H9 (cell line): ENCODE data around the gene UGT1A3. TPM values are rescaled to one million over a fixed set of nuclear protein-coding genes. Genes with fewer than 3 reads are reported as not detected.

Source experiments
- DNase-seq: peaks from one replicate; pipeline ENCODE4 v3.0.0-alpha.2; 2017
- H2AFZ ChIP-seq: one replicate; pipeline ENCODE4 v1.6.1; 2013; ENCODE audit warnings: mild to moderate bottlenecking, low read length, control low read depth, moderate library complexity
- H2AK5ac ChIP-seq: 2 replicates; pipeline ENCODE4 v1.6.1; 2013; ENCODE audit warnings: low read length, control low read depth, mixed read lengths; ENCODE audit not compliant: insufficient read length
- H2BK120ac ChIP-seq: one replicate; pipeline ENCODE4 v1.6.1; 2013; ENCODE audit warnings: low read depth, mild to moderate bottlenecking, low read length, control low read depth, inconsistent platforms; ENCODE audit not compliant: poor library complexity, severe bottlenecking
- H2BK12ac ChIP-seq: 2 replicates; pipeline ENCODE4 v1.6.1; 2013; ENCODE audit warnings: low read length, control low read depth, mixed read lengths, low read depth; ENCODE audit not compliant: insufficient read length
- H2BK15ac ChIP-seq: 2 replicates; pipeline ENCODE4 v1.6.1; 2013; ENCODE audit warnings: low read depth, low read length, control low read depth
- H2BK20ac ChIP-seq: one replicate; pipeline ENCODE4 v1.6.1; 2013; ENCODE audit warnings: low read depth, mild to moderate bottlenecking, low read length, control low read depth, inconsistent platforms; ENCODE audit not compliant: poor library complexity, severe bottlenecking
- H2BK5ac ChIP-seq: 2 replicates; pipeline ENCODE4 v1.6.1; 2013; ENCODE audit warnings: low read length, control low read depth, mixed read lengths; ENCODE audit not compliant: insufficient read length
- H3K14ac ChIP-seq: 2 replicates; pipeline ENCODE4 v1.6.1; 2013; ENCODE audit warnings: low read length, control low read depth; ENCODE audit not compliant: insufficient read depth
- H3K18ac ChIP-seq: 2 replicates; pipeline ENCODE4 v1.6.1; 2013; ENCODE audit warnings: low read depth, mild to moderate bottlenecking, mixed read lengths, low read length, control low read depth; ENCODE audit not compliant: insufficient read length
- H3K23ac ChIP-seq: 2 replicates; pipeline ENCODE4 v1.6.1; 2013; ENCODE audit warnings: low read length, control low read depth, mixed read lengths, low read depth; ENCODE audit not compliant: insufficient read length
- H3K23me2 ChIP-seq: 2 replicates; pipeline ENCODE4 v1.6.1; 2013; ENCODE audit warnings: low read depth, mild to moderate bottlenecking, mixed read lengths, low read length, control low read depth; ENCODE audit not compliant: insufficient read length, poor library complexity, severe bottlenecking
- H3K27ac ChIP-seq: 2 replicates; pipeline ENCODE4 v1.5.1; 2013; ENCODE audit warnings: low read length, control low read depth, mixed read lengths, low read depth; ENCODE audit not compliant: insufficient read length
- H3K27me3 ChIP-seq: 2 replicates; pipeline ENCODE4 v1.6.1; 2013; ENCODE audit warnings: low read length, control low read depth, inconsistent platforms; ENCODE audit not compliant: insufficient read depth
- H3K4ac ChIP-seq: 2 replicates; pipeline ENCODE4 v1.6.1; 2013; ENCODE audit warnings: low read depth, mild to moderate bottlenecking, control low read depth, inconsistent platforms, low read length, moderate library complexity
- H3K4me1 ChIP-seq: 2 replicates; pipeline ENCODE4 v1.6.1; 2013; ENCODE audit warnings: low read length, control low read depth, inconsistent platforms; ENCODE audit not compliant: insufficient read depth
- H3K4me2 ChIP-seq: 2 replicates; pipeline ENCODE4 v1.6.1; 2013; ENCODE audit warnings: low read length, control low read depth, mixed read lengths; ENCODE audit not compliant: insufficient read length, insufficient read depth
- H3K56ac ChIP-seq: 2 replicates; pipeline ENCODE4 v1.6.1; 2013; ENCODE audit warnings: low read depth, mild to moderate bottlenecking, mixed read lengths, low read length, control low read depth; ENCODE audit not compliant: insufficient read length
- H3K79me1 ChIP-seq: 2 replicates; pipeline ENCODE4 v1.6.1; 2013; ENCODE audit warnings: low read depth, mild to moderate bottlenecking, moderate library complexity, low read length, control low read depth, inconsistent platforms; ENCODE audit not compliant: insufficient read depth, poor library complexity, severe bottlenecking
- H3K79me2 ChIP-seq: 2 replicates; pipeline ENCODE4 v1.6.1; 2013; ENCODE audit warnings: low read length, control low read depth, inconsistent platforms; ENCODE audit not compliant: insufficient read depth
- H3K9ac ChIP-seq: 2 replicates; pipeline ENCODE4 v1.6.1; 2013; ENCODE audit warnings: low read length, control low read depth, mixed read lengths; ENCODE audit not compliant: insufficient read length; ENCODE audit errors: extremely low read depth
- H3K9me3 ChIP-seq: one replicate; pipeline ENCODE4 v1.6.1; 2013; ENCODE audit warnings: low read depth, low read length, inconsistent platforms; ENCODE audit not compliant: control insufficient read depth
- H3T11ph ChIP-seq: one replicate; pipeline ENCODE4 v1.6.1; 2013; ENCODE audit warnings: mild to moderate bottlenecking, low read length, control low read depth, inconsistent platforms
- H4K20me1 ChIP-seq: one replicate; pipeline ENCODE4 v1.6.1; 2013; ENCODE audit not compliant: control insufficient read depth, insufficient read length, insufficient read depth
- H4K5ac ChIP-seq: 2 replicates; pipeline ENCODE4 v1.6.1; 2013; ENCODE audit warnings: low read depth, mild to moderate bottlenecking, mixed read lengths, low read length, control low read depth; ENCODE audit not compliant: insufficient read length
- H4K8ac ChIP-seq: replicated peaks from 2 replicates; pipeline ENCODE4 v1.6.1; 2013; ENCODE audit warnings: low read length, control low read depth, mixed read lengths, low read depth; ENCODE audit not compliant: insufficient read length
- H4K91ac ChIP-seq: 2 replicates; pipeline ENCODE4 v1.6.1; 2013; ENCODE audit warnings: low read depth, mild to moderate bottlenecking, moderate library complexity, mixed read lengths, low read length, control low read depth; ENCODE audit not compliant: insufficient read length
- H3K27ac Mint-ChIP-seq, 3 experiments: 2 replicates in 2 of 3; 3 replicates in 1 of 3; pipeline ENCODE4 v1.8.0; 2020 to 2021; ENCODE audit warnings: mixed read lengths in 3 of 3, mild to moderate bottlenecking in 1 of 3, moderate library complexity in 1 of 3
- H3K27me3 Mint-ChIP-seq: 2 replicates; pipeline ENCODE4 v1.8.0; 2021; ENCODE audit warnings: low read depth, mild to moderate bottlenecking, moderate library complexity, mixed read lengths
- H3K36me3 Mint-ChIP-seq, 3 experiments: 2 replicates in 2 of 3; 3 replicates in 1 of 3; pipeline ENCODE4 v1.8.0; 2020 to 2021; ENCODE audit warnings: low read depth in 3 of 3, mixed read lengths in 3 of 3; ENCODE audit not compliant: insufficient read depth in 1 of 3
- H3K4me1 Mint-ChIP-seq, 2 experiments: 2 replicates each; pipeline ENCODE4 v1.8.0; 2020; ENCODE audit warnings: mixed read lengths in 2 of 2
- H3K4me3 Mint-ChIP-seq, 2 experiments: 2 replicates in 1 of 2; 3 replicates in 1 of 2; pipeline ENCODE4 v1.8.0; 2020 to 2021; ENCODE audit warnings: mild to moderate bottlenecking in 2 of 2, mixed read lengths in 2 of 2, moderate library complexity in 1 of 2
- H3K9me3 Mint-ChIP-seq, 2 experiments: 2 replicates in 1 of 2; 3 replicates in 1 of 2; pipeline ENCODE4 v1.8.0; 2020; ENCODE audit warnings: mild to moderate bottlenecking in 2 of 2, mixed read lengths in 2 of 2, moderate library complexity in 1 of 2
- CTCF ChIP-seq: fragments of 200-600 bp; sonication (generic); conservative IDR thresholded peaks from 3 replicates; pipeline ENCODE4 v1.8.0; 2021; ENCODE audit warnings: antibody characterized with exemption, mild to moderate bottlenecking
- WGBS: extraction: QIAGEN DNeasy Blood & Tissue Kit; methylation state at CpG from one replicate; pipeline ENCODE4 v1.1.7; 2013; ENCODE audit warnings: missing lambda C conversion rate, low lambda C conversion rate, mixed read lengths; ENCODE audit not compliant: insufficient read length; ENCODE audit errors: extremely low coverage; 5-methylcytosine and 5-hydroxymethylcytosine counted together
- total RNA-seq: library from RNA; stranded (reverse); gene quantifications from 2 replicates; pipeline ENCODE4 v1.2.1, GENCODE V29; 2021

Gene UGT1A3
- total RNA-seq, 1 experiment from 2014 or later = not detected

DNA sequence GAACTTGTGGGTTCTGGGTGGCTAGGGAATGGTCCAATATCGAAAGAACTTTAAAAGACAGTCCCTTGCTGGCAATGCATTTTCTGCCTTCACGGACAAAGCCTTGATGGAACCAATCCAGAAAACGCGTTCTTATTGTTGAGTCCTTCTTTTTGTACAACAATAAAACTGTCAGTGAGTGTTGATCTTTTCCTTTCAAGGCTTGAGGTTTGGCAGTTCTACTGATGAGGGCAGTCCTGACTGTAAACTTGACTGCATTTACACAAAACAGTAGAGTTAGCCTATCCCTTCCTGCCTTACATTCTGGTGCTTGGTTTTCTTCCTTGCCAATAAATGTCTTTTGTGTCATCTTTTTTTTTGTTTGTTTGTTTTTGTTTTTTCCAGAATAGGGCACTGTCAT is 49.6 kb upstream of the UGT1A3 start:
- Histone ChIP-seq H3K14ac (no peak overlapping the region), H4K20me1 (no peaks in the 10 kb centered on the region), H2BK5ac (no peak overlapping the region), H3K79me2 (no peaks in the 10 kb centered on the region), H3K4ac (no peak overlapping the region), H3K23me2 (no peaks in the 10 kb centered on the region), H2BK120ac (no peak overlapping the region), H4K5ac (no peak overlapping the region), H3K79me1 (no peaks in the 10 kb centered on the region), H2BK12ac (no peak overlapping the region), H2BK20ac (no peak overlapping the region), H4K8ac (no peak overlapping the region), H3K23ac (no peak overlapping the region), H3K4me2 (no peak overlapping the region), H4K91ac (no peak overlapping the region), H3T11ph (no peak overlapping the region), H3K18ac (no peak overlapping the region), H2AK5ac (no peak overlapping the region), H2AFZ (no peak overlapping the region), H3K9ac (no peak overlapping the region), H3K9me3 (no peaks in the 10 kb centered on the region), H2BK15ac (no peak overlapping the region), H3K27ac (no peak overlapping the region), H3K27me3 (no peaks in the 10 kb centered on the region), H3K56ac (no peak overlapping the region), H3K4me1 (no peaks in the 10 kb centered on the region; the same call in 1 of the 2 replicates)
- no peak for TF ChIP-seq CTCF
- Mint-ChIP-seq H3K36me3 (no peaks in the 10 kb centered on the region), H3K9me3 (no peaks in the 10 kb centered on the region), H3K27me3 (peaks cover 3% of the 10 kb centered on the region; the same call in 1 of the 2 replicates), H3K4me1 (peaks cover 2 to 5% of the 10 kb centered on the region in 2 experiments; a peak in 3 of 4 replicates), H3K4me3 (no peak overlapping the region), H3K27ac (no peak overlapping the region)
- WGBS = no CpG with 5 or more reads among the region's 4 CpGs
- no peak for DNase-seq
